Erythroblast (primary cell): ENCODE measurements around the gene BRWD1.

Experiments used
- DNase-seq, 2 experiments: peaks; one replicate each; lab custom pipeline; 2025; lab: John Stamatoyannopoulos, UW
- GATA1 ChIP-seq: IDR thresholded peaks from 2 replicates; pipeline ENCODE4 v1.6.1; 2011; ENCODE audit warnings: low read depth, mild to moderate bottlenecking, control low read depth, low read length, moderate library complexity
- POLR2A ChIP-seq: IDR thresholded peaks from 2 replicates; pipeline ENCODE4 v1.6.1; 2011; ENCODE audit warnings: mild to moderate bottlenecking, low read length

The BRWD1 gene

DNA sequence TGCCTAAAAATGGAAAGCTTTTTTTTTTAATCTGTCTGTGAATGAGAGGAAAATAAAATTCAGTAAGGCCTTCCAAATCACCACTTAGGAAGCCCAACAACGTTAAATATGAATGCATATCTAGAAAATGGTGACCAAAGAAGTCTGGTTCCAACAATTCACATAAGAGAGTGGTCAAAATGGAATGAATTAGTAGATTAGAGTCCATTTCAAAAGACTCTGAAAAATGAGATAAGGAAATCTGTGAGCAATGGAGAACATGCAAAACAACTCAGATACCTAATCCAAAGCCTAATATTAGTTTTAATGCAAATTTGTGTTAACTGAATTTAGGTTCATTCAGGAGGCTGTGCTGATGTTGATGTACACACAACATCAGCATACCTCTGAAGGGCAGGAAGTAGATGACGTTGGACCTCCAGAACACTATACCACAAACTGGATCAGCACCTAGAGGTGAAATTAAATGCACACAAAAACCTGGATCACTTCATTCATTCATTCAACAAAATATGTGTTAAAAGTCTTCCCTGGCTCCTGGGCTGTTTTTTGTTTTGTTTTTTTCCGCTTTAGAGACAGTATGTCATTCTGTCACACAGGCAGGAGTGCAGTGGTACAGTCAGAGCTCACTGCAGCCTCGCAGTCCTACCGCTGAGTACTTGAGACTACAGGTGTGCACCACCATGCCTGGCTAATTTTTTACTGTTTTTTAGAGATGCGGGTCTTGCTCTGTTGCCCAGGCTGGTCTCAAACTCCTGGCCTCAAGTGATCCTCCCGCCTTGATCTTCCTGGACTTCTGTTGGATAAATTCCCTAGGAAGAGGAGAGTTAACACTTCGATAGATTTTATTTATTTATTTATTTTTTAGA is 4.9 kb upstream of the BRWD1 start:
- TF ChIP-seq GATA1 (no peak), POLR2A (no peak)
- DNase-seq, result no peak

DNA sequence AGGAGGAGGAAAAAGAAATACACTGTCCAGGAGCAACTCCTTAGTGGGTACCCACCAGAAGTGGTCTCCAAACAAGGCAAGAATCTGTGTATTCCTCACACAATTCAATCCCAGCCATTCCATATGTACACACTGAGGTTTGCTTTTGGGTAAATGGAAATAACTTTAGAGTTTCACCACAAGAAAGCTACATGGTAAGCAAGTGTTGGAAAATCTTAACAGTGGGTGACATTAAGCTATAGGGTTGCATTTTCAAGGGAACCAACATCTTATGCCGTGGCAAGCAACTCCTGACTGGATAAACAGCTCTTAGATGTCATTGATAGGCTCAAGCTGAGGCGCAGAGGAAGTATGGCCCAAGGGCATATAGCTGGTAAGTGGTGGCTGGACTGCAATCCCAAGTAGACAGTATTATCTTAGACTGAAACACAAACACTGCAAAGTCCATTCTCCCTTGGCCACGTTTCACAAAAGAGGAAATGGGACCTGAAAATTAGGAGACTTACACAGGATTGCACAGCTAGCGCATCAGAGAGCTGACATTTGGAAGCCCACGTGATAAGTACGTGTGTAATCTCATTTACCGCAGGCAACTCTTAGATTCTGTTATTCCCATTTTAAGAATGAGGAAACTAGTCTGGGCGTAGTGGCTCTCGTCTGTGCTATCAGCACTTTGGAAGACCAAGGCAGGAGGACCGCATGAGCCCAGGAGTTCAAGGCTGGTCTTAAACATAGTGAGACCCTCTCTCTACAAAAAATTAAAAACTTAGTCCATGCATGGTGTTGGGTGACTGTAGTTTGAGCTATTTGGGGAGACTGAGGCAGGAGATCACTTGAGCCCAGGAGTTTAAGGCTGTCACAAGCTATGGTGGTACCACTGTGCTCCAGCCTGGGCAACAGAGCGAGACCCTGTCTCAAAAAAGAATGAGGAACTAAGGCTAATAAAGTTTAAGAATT is 4.0 kb upstream of the BRWD1 start:
- TF ChIP-seq POLR2A (no peak), GATA1 (no peak)
- peak; percentile 29 to 56 for DNase-seq

DNA sequence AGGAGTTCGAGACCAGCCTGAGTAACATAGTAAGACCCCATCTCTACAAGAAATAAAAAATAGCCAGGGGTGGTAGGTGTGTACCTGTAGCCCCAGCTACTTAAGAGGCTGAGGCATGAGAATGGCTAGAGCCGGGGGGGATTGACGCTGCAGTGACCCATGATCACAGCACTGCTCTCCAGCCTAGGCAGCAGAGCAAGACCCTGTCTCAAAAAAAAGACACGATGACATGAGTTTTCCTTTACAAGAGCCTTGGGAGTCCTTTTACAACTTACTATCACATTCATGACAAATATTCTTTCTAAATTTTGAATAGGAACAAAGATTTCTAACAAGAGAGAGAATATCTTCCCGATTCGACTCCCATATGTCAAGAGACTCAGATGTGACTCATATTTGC is 3.3 kb upstream of the BRWD1 start:
- TF ChIP-seq POLR2A (no peak), GATA1 (no peak)
- no peak for DNase-seq

GRCh38 chr21:39315603-39316445 is 2.4 kb upstream of the BRWD1 start:
- DNase-seq, result peak in 1 of 2 experiments; percentile 13
- TF ChIP-seq GATA1 (no peak), POLR2A (no peak)

GRCh38 chr21:39314143-39315027 is 953 bp upstream of the BRWD1 start:
- DNase-seq, result peak; percentile 57 to 68
- no peak for TF ChIP-seq GATA1
- no peak for TF ChIP-seq POLR2A

GRCh38 chr21:39313042-39313570 is 326 bp downstream of the BRWD1 start:
- TF ChIP-seq POLR2A (no peak), GATA1 (no peak)
- DNase-seq, result no peak

DNA sequence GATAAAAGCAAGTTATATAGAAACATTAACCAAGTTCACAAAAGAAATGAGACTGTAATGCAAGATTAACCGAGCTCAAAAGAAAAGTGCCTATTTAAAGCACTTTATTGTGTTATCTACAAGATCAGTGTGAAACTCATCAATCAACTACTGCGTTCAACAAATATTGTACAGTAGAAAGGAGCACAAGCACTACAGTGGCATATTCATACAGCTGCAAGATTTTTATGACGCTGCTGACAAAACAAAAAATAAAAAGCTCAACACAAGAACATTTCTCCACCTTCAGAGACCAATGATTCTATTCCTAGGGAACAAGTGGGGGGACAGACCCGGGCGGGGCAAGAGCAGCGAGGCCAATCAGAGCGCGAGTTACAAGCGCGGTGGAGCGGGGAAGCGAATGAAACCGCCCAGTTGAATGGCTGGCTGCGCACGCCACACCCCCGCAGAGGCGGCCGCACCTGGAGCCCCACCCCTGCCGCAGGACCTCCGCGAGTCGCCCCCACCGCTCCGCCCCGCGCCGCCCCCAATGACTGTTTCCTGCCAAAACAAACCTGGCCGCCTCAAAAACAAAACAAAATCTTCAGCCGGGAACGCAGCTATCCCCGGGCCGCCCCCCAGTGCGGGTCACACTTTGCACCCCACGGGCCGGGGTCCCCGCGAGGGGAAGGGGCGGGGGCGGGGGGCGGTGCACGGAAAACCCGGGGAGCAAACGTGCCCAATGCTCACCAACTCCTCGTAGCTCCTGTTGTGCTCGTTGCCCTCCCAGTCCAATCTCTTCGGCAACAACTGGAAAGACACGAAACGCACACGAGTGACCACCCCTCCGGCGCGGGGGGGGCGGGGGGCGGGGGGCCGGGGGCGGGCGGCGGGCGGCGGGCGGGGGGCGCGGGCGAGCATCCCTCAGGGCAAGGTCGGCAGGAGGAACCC is 1.1 kb downstream of the BRWD1 start:
- TF ChIP-seq GATA1 (no peak), POLR2A (no peak)
- DNase-seq, result peak; percentile 92 to 95

GRCh38 chr21:39311164-39311563 is 2.3 kb downstream of the BRWD1 start:
- no peak for DNase-seq
- no peak for TF ChIP-seq GATA1

DNA sequence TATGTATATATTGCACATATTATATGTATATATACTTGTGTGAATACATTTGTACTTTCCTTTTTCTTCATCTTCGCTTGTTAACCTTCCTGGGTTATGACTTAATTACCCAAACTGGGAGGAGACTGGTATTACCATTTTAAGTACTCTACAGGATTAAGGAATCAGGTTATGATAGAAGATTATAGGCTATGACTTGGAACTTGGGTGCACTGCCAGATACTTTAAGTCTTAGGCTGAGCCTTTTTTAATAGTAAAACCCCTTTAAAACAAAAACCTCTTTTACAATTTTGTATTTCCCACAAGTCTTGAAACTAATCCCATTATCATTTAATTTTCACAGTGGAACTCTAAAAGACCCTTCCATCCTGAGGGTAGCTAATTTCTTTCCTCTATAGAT is 6.0 kb downstream of the BRWD1 start:
- DNase-seq, result no peak
- TF ChIP-seq POLR2A (no peak), GATA1 (no peak)

- DNase-seq, result no peak
- TF ChIP-seq POLR2A, result no peak
Observed at GRCh38 chr21:39300587-39300986, 12.8 kb downstream of the BRWD1 start.

- no peak for DNase-seq
- TF ChIP-seq POLR2A (no peak), GATA1 (no peak)
Observed at GRCh38 chr21:39296891-39297290, 16.5 kb downstream of the BRWD1 start.

DNA sequence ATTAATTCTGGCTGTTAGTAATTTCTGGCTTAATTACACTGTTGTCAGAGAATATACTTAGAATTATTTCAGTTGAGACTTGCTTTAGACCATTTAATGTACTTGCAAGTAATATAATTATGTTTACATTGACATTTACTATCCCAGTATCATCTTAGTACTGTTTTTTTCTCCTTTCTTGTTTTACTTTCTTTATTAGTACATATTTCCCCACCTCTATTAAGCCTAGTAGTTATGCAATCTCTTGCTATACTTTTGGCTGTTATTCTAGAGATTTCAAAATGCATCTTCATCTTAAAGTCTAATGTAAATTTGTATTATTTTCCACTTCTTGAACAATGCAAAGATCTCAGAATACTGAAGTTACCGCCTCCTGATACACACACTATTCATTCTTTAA is 24.4 kb downstream of the BRWD1 start:
- no peak for TF ChIP-seq GATA1
- TF ChIP-seq POLR2A, result no peak
- no peak for DNase-seq
